H1 (cell line): ENCODE results near the gene YEATS2. TPM values are rescaled to one million over a fixed set of nuclear protein-coding genes. Genes with fewer than 3 reads are reported as not detected.

ENCODE experiments used
- CTCF ChIA-PET: fragments of 300-600 bp; sonication (Branson Sonifier 250); formaldehyde crosslinking; loops from one replicate; lab custom pipeline; 2021; ENCODE audit not compliant: partially characterized antibody; lab: Charles Lee
- POLR2A ChIA-PET: fragments of 300-600 bp; sonication (Branson Sonifier 250); formaldehyde crosslinking; loops from one replicate; lab custom pipeline; 2021; ENCODE audit warnings: inconsistent platforms; ENCODE audit not compliant: partially characterized antibody; lab: Charles Lee
- DNase-seq, 2 experiments: peaks; one replicate each; pipeline versions ENCODE4 v3.0.0 to v3.0.0-alpha.2; 2010 to 2022; ENCODE audit warnings: low spot score in 2 of 2, low read depth in 1 of 2, mixed read lengths in 1 of 2
- FAIRE-seq: peaks from 2 replicates; lab custom pipeline; 2011; peaks lifted over from hg19 to GRCh38; lab: Jason Lieb, UNC
- H2AFZ ChIP-seq: 2 replicates; pipeline ENCODE4 v1.8.1; 2012; ENCODE audit warnings: low read length, inconsistent platforms
- H2AK5ac ChIP-seq: 2 replicates; pipeline ENCODE4 v1.6.1; 2013; ENCODE audit warnings: low read depth, low read length
- H2BK120ac ChIP-seq: replicated peaks from 2 replicates; pipeline ENCODE3; 2013; ENCODE audit warnings: low read depth, low read length, inconsistent platforms
- H2BK12ac ChIP-seq: 2 replicates; pipeline ENCODE4 v1.6.1; 2013; ENCODE audit warnings: low read depth, low read length
- H2BK15ac ChIP-seq: 2 replicates; pipeline ENCODE4 v1.6.1; 2013; ENCODE audit warnings: low read length
- H2BK20ac ChIP-seq: 2 replicates; pipeline ENCODE4 v1.6.1; 2013; ENCODE audit warnings: low read length
- H2BK5ac ChIP-seq: 2 replicates; pipeline ENCODE4 v1.6.1; 2013; ENCODE audit warnings: low read depth, low read length
- H3K14ac ChIP-seq: 2 replicates; pipeline ENCODE4 v1.6.1; 2013; ENCODE audit warnings: inconsistent platforms; ENCODE audit not compliant: insufficient read length
- H3K18ac ChIP-seq: 2 replicates; pipeline ENCODE4 v1.6.1; 2013; ENCODE audit warnings: low read length; ENCODE audit errors: extremely low read depth
- H3K23ac ChIP-seq: 2 replicates; pipeline ENCODE4 v1.6.1; 2013; ENCODE audit warnings: inconsistent platforms; ENCODE audit not compliant: insufficient read length
- H3K23me2 ChIP-seq: 2 replicates; pipeline ENCODE4 v1.6.1; 2013; ENCODE audit warnings: low read depth, low read length
- H3K27ac ChIP-seq: 2 replicates; pipeline ENCODE4 v1.6.1; 2011; ENCODE audit warnings: low read depth, low read length, inconsistent platforms
- H3K27me3 ChIP-seq, 4 experiments: replicated peaks in 1 of 4; 1 replicate in 1 of 4; 2 replicates in 3 of 4; pipeline versions ENCODE4 v1.6.1 to v1.8.1; 2011 to 2013; ENCODE audit warnings: low read length in 3 of 4, mild to moderate bottlenecking in 3 of 4, inconsistent platforms in 2 of 4, mixed read lengths in 2 of 4, moderate library complexity in 1 of 4; ENCODE audit not compliant: control insufficient read depth in 3 of 4, insufficient read depth in 3 of 4; ENCODE audit errors: extremely low read depth in 1 of 4
- H3K36me3 ChIP-seq, 4 experiments: 2 replicates each; pipeline versions ENCODE4 v1.6.1 to v1.8.1; 2011 to 2013; ENCODE audit warnings: mild to moderate bottlenecking in 4 of 4, low read length in 3 of 4, moderate library complexity in 2 of 4, control low read depth in 1 of 4, inconsistent platforms in 1 of 4; ENCODE audit not compliant: insufficient read depth in 4 of 4, control insufficient read depth in 2 of 4
- H3K4ac ChIP-seq: replicated peaks from 2 replicates; pipeline ENCODE3; 2013; ENCODE audit warnings: low read length, low read depth, mixed read lengths, inconsistent platforms; ENCODE audit not compliant: insufficient read length
- H3K4me1 ChIP-seq, 4 experiments: replicated peaks in 1 of 4; 1 replicate in 1 of 4; 2 replicates in 3 of 4; pipeline versions ENCODE4 v1.6.1 to v1.8.1; 2011 to 2013; ENCODE audit warnings: low read length in 3 of 4, inconsistent platforms in 2 of 4, mixed read lengths in 1 of 4; ENCODE audit not compliant: insufficient read depth in 4 of 4, control insufficient read depth in 3 of 4
- H3K4me2 ChIP-seq, 2 experiments: 2 replicates each; pipeline versions ENCODE4 v1.6.1 to v1.8.1; 2011 to 2013; ENCODE audit warnings: low read depth in 2 of 2, low read length in 2 of 2, control low read depth in 1 of 2, inconsistent platforms in 1 of 2, mild to moderate bottlenecking in 1 of 2; ENCODE audit not compliant: insufficient read depth in 1 of 2
- H3K4me3 ChIP-seq, 4 experiments: fragments of 200-600, 300-600 bp in 1 of 4; sonication (generic), shearing (Covaris generic), sonication (Bioruptor Twin) in 1 of 4; 2 replicates each; pipeline versions ENCODE4 v1.5.1 to v1.8.1; 2011 to 2016; ENCODE audit warnings: low read length in 4 of 4, low read depth in 3 of 4, control low read depth in 2 of 4, inconsistent platforms in 2 of 4, mild to moderate bottlenecking in 2 of 4, mixed read lengths in 1 of 4, moderate library complexity in 1 of 4; ENCODE audit not compliant: insufficient read depth in 2 of 4; ENCODE audit errors: extremely low read depth in 1 of 4
- H3K56ac ChIP-seq: replicated peaks from 2 replicates; pipeline ENCODE3; 2013; ENCODE audit warnings: low read depth, mild to moderate bottlenecking, mixed read lengths, low read length, inconsistent platforms; ENCODE audit not compliant: insufficient read length
- H3K79me1 ChIP-seq: 2 replicates; pipeline ENCODE4 v1.6.1; 2013; ENCODE audit warnings: low read depth, low read length, control low read depth
- H3K79me2 ChIP-seq, 2 experiments: 2 replicates each; pipeline versions ENCODE4 v1.6.1 to v1.8.1; 2012 to 2013; ENCODE audit warnings: low read length in 2 of 2, mild to moderate bottlenecking in 2 of 2, inconsistent platforms in 1 of 2; ENCODE audit not compliant: insufficient read depth in 2 of 2, control insufficient read depth in 1 of 2
- H3K9ac ChIP-seq, 4 experiments: replicated peaks in 1 of 4; 1 replicate in 1 of 4; 2 replicates in 3 of 4; pipeline versions ENCODE4 v1.6.1 to v1.8.1; 2011 to 2013; ENCODE audit warnings: low read depth in 3 of 4, low read length in 3 of 4, control low read depth in 2 of 4, mild to moderate bottlenecking in 2 of 4, moderate library complexity in 2 of 4, inconsistent platforms in 1 of 4; ENCODE audit errors: extremely low read depth in 1 of 4
- H3K9me3 ChIP-seq, 2 experiments: 2 replicates each; pipeline versions ENCODE4 v1.6.1 to v1.8.1; 2012 to 2013; ENCODE audit warnings: mild to moderate bottlenecking in 2 of 2, moderate library complexity in 2 of 2, control low read depth in 1 of 2, inconsistent platforms in 1 of 2, low read depth in 1 of 2, low read length in 1 of 2, mixed read lengths in 1 of 2; ENCODE audit not compliant: insufficient read depth in 2 of 2
- H4K20me1 ChIP-seq, 2 experiments: replicated peaks in 1 of 2; 2 replicates each; pipeline versions ENCODE3 to v1.8.1; 2011 to 2013; ENCODE audit warnings: inconsistent platforms in 2 of 2, low read length in 2 of 2, mild to moderate bottlenecking in 1 of 2; ENCODE audit not compliant: insufficient read depth in 2 of 2, control insufficient read depth in 1 of 2
- H4K5ac ChIP-seq: 2 replicates; pipeline ENCODE4 v1.6.1; 2013; ENCODE audit warnings: low read length, low read depth, mixed read lengths, inconsistent platforms; ENCODE audit not compliant: insufficient read length
- H4K8ac ChIP-seq: 2 replicates; pipeline ENCODE4 v1.8.0; 2013; ENCODE audit warnings: mild to moderate bottlenecking, moderate library complexity, low read length, inconsistent platforms; ENCODE audit not compliant: insufficient read depth; ENCODE audit errors: extremely low read depth
- H4K91ac ChIP-seq: replicated peaks from 2 replicates; pipeline ENCODE3; 2013; ENCODE audit warnings: low read length, mixed read lengths, inconsistent platforms; ENCODE audit not compliant: insufficient read length
- ASH2L ChIP-seq: fragments of 200-600, 300-600 bp; sonication (generic); IDR thresholded peaks from one replicate; pipeline ENCODE4 v1.7.1; 2017; ENCODE audit warnings: low read length
- ATF2 ChIP-seq: IDR thresholded peaks from 2 replicates; pipeline ENCODE4 v1.6.1; 2012; ENCODE audit warnings: low read length, inconsistent platforms
- EZH2 ChIP-seq: fragments of 200-600 bp; sonication (generic); IDR thresholded peaks from 2 replicates; pipeline ENCODE4 v1.7.1; 2012; ENCODE audit warnings: low read depth, mild to moderate bottlenecking, moderate library complexity, low read length, inconsistent platforms; ENCODE audit not compliant: severe bottlenecking
- FOSL1 ChIP-seq: IDR thresholded peaks from 2 replicates; pipeline ENCODE4 v1.6.1; 2011; ENCODE audit warnings: mild to moderate bottlenecking, low read depth, low read length, moderate library complexity; ENCODE audit not compliant: insufficient read depth
- GTF2F1 ChIP-seq: IDR thresholded peaks from 2 replicates; pipeline ENCODE4 v1.6.1; 2012; ENCODE audit warnings: low read depth, low read length, improper control_type of control experiment, borderline replicate concordance
- KDM5A ChIP-seq: fragments of 200-600 bp; IDR thresholded peaks from 2 replicates; pipeline ENCODE4 v1.7.1; 2012; ENCODE audit warnings: mild to moderate bottlenecking, low read length, inconsistent platforms, mixed read lengths
- POU5F1 ChIP-seq: IDR thresholded peaks from 2 replicates; pipeline ENCODE4 v1.6.1; 2011; ENCODE audit warnings: low read depth, mild to moderate bottlenecking, low read length, moderate library complexity
- RAD21 ChIP-seq, 2 experiments: IDR thresholded peaks in 1 of 2; conservative IDR thresholded peaks in 1 of 2; 2 replicates each; pipeline ENCODE4 v1.6.1; 2011; ENCODE audit warnings: low read depth in 2 of 2, low read length in 2 of 2, improper control_type of control experiment in 1 of 2, inconsistent platforms in 1 of 2, mild to moderate bottlenecking in 1 of 2, moderate library complexity in 1 of 2
- RFX5 ChIP-seq: IDR thresholded peaks from 2 replicates; pipeline ENCODE4 v1.6.1; 2011; ENCODE audit warnings: low read depth, low read length, improper control_type of control experiment, borderline replicate concordance
- SAP30 ChIP-seq: fragments of 300-600 bp; sonication (generic); IDR thresholded peaks from 2 replicates; pipeline ENCODE4 v1.7.1; 2012; ENCODE audit warnings: low read length, moderate library complexity, mild to moderate bottlenecking, inconsistent platforms; ENCODE audit not compliant: insufficient read depth, insufficient replicate concordance
- SIRT6 ChIP-seq: IDR thresholded peaks from one replicate; pipeline ENCODE4 v1.7.1; 2012; ENCODE audit warnings: low read length, inconsistent platforms
- TAF7 ChIP-seq: optimal IDR thresholded peaks from 2 replicates; pipeline ENCODE3; 2011; ENCODE audit warnings: low read depth, mild to moderate bottlenecking, inconsistent platforms, low read length, moderate library complexity, borderline replicate concordance
- WGBS, 2 experiments: shearing (Covaris generic) in 1 of 2; methylation state at CpG; one replicate each; pipeline versions ENCODE4 v1.1.6 to v1.1.7; 2013 to 2015; ENCODE audit warnings: low lambda C conversion rate in 2 of 2, mixed read lengths in 2 of 2, inconsistent platforms in 1 of 2, low coverage in 1 of 2, missing lambda C conversion rate in 1 of 2; ENCODE audit not compliant: insufficient replicate concordance in 2 of 2, insufficient coverage in 1 of 2, insufficient read length in 1 of 2; ENCODE audit errors: extremely low coverage in 1 of 2, missing lambda C conversion rate in 1 of 2; 5-methylcytosine and 5-hydroxymethylcytosine counted together
- polyA plus RNA-seq, 7 experiments: library from polyadenylated mRNA; depleted of rRNA in 3 of 7; stranded (reverse) in 5 of 7; unstranded in 2 of 7; fragments of >200 nt in 5 of 7; fragments of 200-250 nt in 2 of 7; gene quantifications; 1 replicate in 5 of 7; 2 replicates in 1 of 7; 4 replicates in 1 of 7; pipeline versions ENCODE4 v1.2.1 to v1.2.3, GENCODE V29; 2011 to 2013; ENCODE audit warnings: missing spikeins in 2 of 7, mixed read lengths in 2 of 7
- total RNA-seq: library from RNA; stranded (reverse); fragmentation: NEBNext Ultra II Directional; extraction: Animal tissue kit (Norgen Biotek cat#: 25700); gene quantifications from 2 replicates; pipeline ENCODE4 v1.2.1, GENCODE V29; 2021

YEATS2 gene
- total and polyA plus RNA-seq, 2 of the 8 experiments (the other 6 are each of a cell fraction or from before 2014, with no cell fraction given), result 35.3 to 53.7 TPM

- Histone ChIP-seq H3K36me3 (peaks cover 2 to 75% (median 32%) of the 10 kb centered on the region in 4 experiments; a peak in 7 of 8 replicates), H3K79me2 (peaks cover 0 to 23% of the 10 kb centered on the region in 2 experiments; a peak in 2 of 4 replicates), H3K56ac (no peak overlapping the region), H2BK5ac (no peak overlapping the region), H3K23ac (no peak overlapping the region), H4K5ac (no peak overlapping the region), H3K9me3 (no peaks in the 10 kb centered on the region), H2BK120ac (no peak overlapping the region), H3K4ac (no peak overlapping the region), H3K9ac (no peak overlapping the region), H2AK5ac (no peak overlapping the region), H4K91ac (no peak overlapping the region), H3K4me2 (no peak overlapping the region), H2BK12ac (no peak overlapping the region), H2BK15ac (no peak overlapping the region), H3K4me1 (no peaks in the 10 kb centered on the region), H3K14ac (no peak overlapping the region), H2BK20ac (no peak overlapping the region), H3K27me3 (no peaks in the 10 kb centered on the region), H4K20me1 (peaks cover 0 to 2% of the 10 kb centered on the region in 2 experiments), H2AFZ (no peak overlapping the region), H3K4me3 (no peak overlapping the region), H4K8ac (no peak overlapping the region), H3K23me2 (no peaks in the 10 kb centered on the region), H3K27ac (no peak overlapping the region), H3K18ac (no peak overlapping the region), H3K79me1 (no peaks in the 10 kb centered on the region)
- FAIRE-seq (no peak), DNase-seq (no peak)
- WGBS, 2 experiments, result 89% methylated on average over 3 of the region's 3 CpGs; no CpG with 5 or more reads in 1 of the 2 experiments
- ChIA-PET CTCF (interaction anchor here (1.0 kb wide), 1 partner anchor 19 kb away, joined by 3 read pairs; no protein-coding TSS in a partner anchor), POLR2A (no interaction called here)
- TF ChIP-seq ASH2L, result no peak
- no peak for TF ChIP-seq POU5F1
- TF ChIP-seq FOSL1, result no peak
- TF ChIP-seq SAP30, result no peak
- no peak for TF ChIP-seq ATF2
- TF ChIP-seq SIRT6, result no peak
- no peak for TF ChIP-seq KDM5A
- TF ChIP-seq RAD21 (IDR thresholded peaks at IDR 0.05 in 1 of 2, conservative IDR thresholded peaks at IDR 0.05 in 1 of 2; ENCODE audit: low read depth in 2 of 2, low read length in 2 of 2), result no peak
- no peak for TF ChIP-seq EZH2
- no peak for TF ChIP-seq GTF2F1
- TF ChIP-seq RFX5, result no peak
- TF ChIP-seq TAF7, result no peak
Measured at GRCh38 chr3:183718012-183718411, 20.4 kb downstream of the YEATS2 start.
